Caco-2 (cell line): ENCODE measurements around the gene BTNL8. TPM values are rescaled to one million over a fixed set of nuclear protein-coding genes. Genes with fewer than 3 reads are reported as not detected.
A peak's percentile ranks its signal among the peaks of the same experiment; 100 is the strongest.

ENCODE experiments used
- BruUV-seq: library from RNA; stranded (reverse); fragments of 400-500 nt; replicated peaks from 2 replicates; lab custom pipeline; 2021; lab: Mats Ljungman, UMichigan
- CTCF ChIA-PET: fragments of 300-600 bp; sonication (Branson Sonifier 250); formaldehyde crosslinking; loops from one replicate; lab custom pipeline; 2022; ENCODE audit warnings: antibody characterized with exemption; lab: Charles Lee
- POLR2A ChIA-PET: fragments of 300-600 bp; sonication (Branson Sonifier 250); formaldehyde crosslinking; loops from one replicate; lab custom pipeline; 2022; ENCODE audit warnings: antibody characterized with exemption; lab: Charles Lee
- DNase-seq, 2 experiments: peaks; one replicate each; pipeline versions ENCODE4 v3.0.0 to v3.0.0-alpha.2; 2020 to 2022
- H3K27me3 ChIP-seq: replicated peaks from 2 replicates; pipeline ENCODE4 v1.6.0; 2011; ENCODE audit warnings: low read length; ENCODE audit not compliant: control insufficient read depth, insufficient read depth
- H3K36me3 ChIP-seq: 2 replicates; pipeline ENCODE4 v1.5.1; 2011; ENCODE audit warnings: low read length; ENCODE audit not compliant: control insufficient read depth, insufficient read depth
- H3K4me1 ChIP-seq: fragments of 250-450 bp; sonication (Bioruptor Pico); 2 replicates; pipeline ENCODE4 v1.5.1; 2020; ENCODE audit warnings: mild to moderate bottlenecking
- H3K4me3 ChIP-seq: 2 replicates; pipeline ENCODE4 v1.5.1; 2011; ENCODE audit warnings: low read depth, mild to moderate bottlenecking, control low read depth, low read length
- H3K9me3 ChIP-seq: fragments of 250-450 bp; sonication (Bioruptor Pico); 2 replicates; pipeline ENCODE4 v1.5.1; 2020; ENCODE audit warnings: mild to moderate bottlenecking, moderate library complexity
- H3K27ac Mint-ChIP-seq: one replicate; pipeline ENCODE4 v1.8.0; 2022; ENCODE audit warnings: mixed read lengths; ENCODE audit not compliant: unreplicated experiment
- H3K27me3 Mint-ChIP-seq: one replicate; pipeline ENCODE4 v1.8.0; 2022; ENCODE audit warnings: mixed read lengths; ENCODE audit not compliant: insufficient read depth, unreplicated experiment
- H3K36me3 Mint-ChIP-seq: one replicate; pipeline ENCODE4 v1.8.0; 2022; ENCODE audit warnings: mild to moderate bottlenecking, mixed read lengths; ENCODE audit not compliant: insufficient read depth, unreplicated experiment
- H3K4me1 Mint-ChIP-seq: one replicate; pipeline ENCODE4 v1.8.0; 2022; ENCODE audit warnings: low read depth, mixed read lengths; ENCODE audit not compliant: unreplicated experiment
- H3K4me3 Mint-ChIP-seq: one replicate; pipeline ENCODE4 v1.8.0; 2022; ENCODE audit warnings: mild to moderate bottlenecking, moderate library complexity, mixed read lengths; ENCODE audit not compliant: unreplicated experiment
- H3K9me3 Mint-ChIP-seq: one replicate; pipeline ENCODE4 v1.8.0; 2022; ENCODE audit warnings: mixed read lengths; ENCODE audit not compliant: unreplicated experiment
- intact Hi-C: fragments of 100-400 bp; cut with micrococcal nuclease; formaldehyde crosslinking; loops from one replicate; pipeline ENCODE4 v1.10.0; 2022; ENCODE audit not compliant: unreplicated experiment
- total RNA-seq: library from RNA; stranded (reverse); gene quantifications from 2 replicates; pipeline ENCODE4 v1.2.3, GENCODE V29; 2022
- TF ChIP-seq, protein P1 (sequence below), 2 experiments: fragments of 200-600 bp in 1 of 2; IDR thresholded peaks; 1 replicate in 1 of 2; 2 replicates in 1 of 2; pipeline versions ENCODE4 v1.5.1 to v1.8.0; 2011 to 2022; ENCODE audit warnings: antibody characterized with exemption in 1 of 2, control low read depth in 1 of 2, inconsistent platforms in 1 of 2, low read depth in 1 of 2, low read length in 1 of 2, mild to moderate bottlenecking in 1 of 2, moderate library complexity in 1 of 2; ENCODE audit not compliant: insufficient read depth in 1 of 2, severe bottlenecking in 1 of 2, unreplicated experiment in 1 of 2

BTNL8 gene
- total RNA-seq, 1 experiment from 2014 or later = 6.0 TPM

DNA sequence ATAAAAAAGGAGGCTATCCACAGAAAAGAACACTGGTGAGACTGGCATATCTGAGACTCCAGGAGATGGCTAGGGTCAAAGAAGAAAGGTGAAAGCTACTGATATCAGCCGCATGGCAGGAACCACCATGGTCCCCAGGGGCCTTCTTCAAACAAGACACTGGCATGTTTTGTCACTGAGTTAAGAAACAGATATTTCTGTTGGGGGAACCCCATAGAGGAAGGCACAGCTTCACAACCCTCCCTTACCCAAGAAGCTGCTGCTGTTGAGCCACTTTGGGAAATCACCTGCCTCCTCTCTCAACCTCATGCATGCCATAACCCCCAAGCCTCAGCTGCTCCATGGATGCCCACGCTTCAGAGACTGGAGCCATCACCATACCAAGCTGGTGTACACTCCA, 76.4 kb downstream of the BTNL8 start:
- H3K9me3 Mint-ChIP-seq = peaks cover 50% of the 10 kb centered on the region
- Histone ChIP-seq H3K4me1 (peaks cover 39% of the 10 kb centered on the region), H3K9me3 (peaks cover 28% of the 10 kb centered on the region), H3K27me3 (no peaks in the 10 kb centered on the region), H3K36me3 (no peaks in the 10 kb centered on the region), H3K4me3 (no peak overlapping the region)
- BruUV-seq = no TSS peak
- POLR2A ChIA-PET = interaction anchor here (0.7 kb wide), 1 partner anchor 165 kb away, joined by 3 read pairs; no protein-coding TSS in a partner anchor
- H3K4me3 Mint-ChIP-seq = no peak overlapping the region
- DNase-seq = no peak
- peaks cover 38% of the 10 kb centered on the region for H3K4me1 Mint-ChIP-seq
- H3K27ac Mint-ChIP-seq = peak overlapping the region; percentile 77
- CTCF ChIA-PET = no interaction called here
- H3K36me3 Mint-ChIP-seq = no peaks in the 10 kb centered on the region
- no peaks in the 10 kb centered on the region for H3K27me3 Mint-ChIP-seq
- intact Hi-C loops = no loop called here
- TF ChIP-seq, protein P1, sequence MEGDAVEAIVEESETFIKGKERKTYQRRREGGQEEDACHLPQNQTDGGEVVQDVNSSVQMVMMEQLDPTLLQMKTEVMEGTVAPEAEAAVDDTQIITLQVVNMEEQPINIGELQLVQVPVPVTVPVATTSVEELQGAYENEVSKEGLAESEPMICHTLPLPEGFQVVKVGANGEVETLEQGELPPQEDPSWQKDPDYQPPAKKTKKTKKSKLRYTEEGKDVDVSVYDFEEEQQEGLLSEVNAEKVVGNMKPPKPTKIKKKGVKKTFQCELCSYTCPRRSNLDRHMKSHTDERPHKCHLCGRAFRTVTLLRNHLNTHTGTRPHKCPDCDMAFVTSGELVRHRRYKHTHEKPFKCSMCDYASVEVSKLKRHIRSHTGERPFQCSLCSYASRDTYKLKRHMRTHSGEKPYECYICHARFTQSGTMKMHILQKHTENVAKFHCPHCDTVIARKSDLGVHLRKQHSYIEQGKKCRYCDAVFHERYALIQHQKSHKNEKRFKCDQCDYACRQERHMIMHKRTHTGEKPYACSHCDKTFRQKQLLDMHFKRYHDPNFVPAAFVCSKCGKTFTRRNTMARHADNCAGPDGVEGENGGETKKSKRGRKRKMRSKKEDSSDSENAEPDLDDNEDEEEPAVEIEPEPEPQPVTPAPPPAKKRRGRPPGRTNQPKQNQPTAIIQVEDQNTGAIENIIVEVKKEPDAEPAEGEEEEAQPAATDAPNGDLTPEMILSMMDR (IDR thresholded peaks at IDR 0.05; ENCODE audit: insufficient read depth in 1 of 2, low read depth in 1 of 2, low read length in 1 of 2, severe bottlenecking in 1 of 2, unreplicated experiment in 1 of 2) = no peak

DNA sequence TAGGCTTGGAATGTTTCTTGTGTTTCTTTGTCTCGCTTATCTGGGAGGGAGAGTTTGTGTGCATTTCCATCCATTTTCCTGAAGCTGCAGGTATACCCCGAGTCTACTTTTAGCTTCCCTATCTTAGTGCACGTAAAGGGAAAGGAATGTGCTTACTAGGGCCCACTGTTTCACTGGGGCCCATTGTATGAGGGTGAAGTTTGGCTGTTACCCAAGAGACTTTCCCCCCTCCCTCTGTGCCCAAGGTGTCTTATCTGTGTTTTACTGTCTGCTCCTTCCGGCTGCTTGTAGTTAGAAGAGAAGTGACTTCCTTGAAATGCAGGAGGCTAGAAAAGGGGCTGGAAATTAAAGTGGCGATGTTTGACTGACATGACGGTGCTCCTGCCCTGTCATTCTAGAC, 77.6 kb downstream of the BTNL8 start:
- Histone ChIP-seq H3K27me3 (no peaks in the 10 kb centered on the region), H3K36me3 (no peaks in the 10 kb centered on the region), H3K4me1 (peaks cover 28% of the 10 kb centered on the region), H3K4me3 (no peak overlapping the region), H3K9me3 (peaks cover 20% of the 10 kb centered on the region)
- H3K4me3 Mint-ChIP-seq = peak overlapping the region; percentile 53
- H3K27ac Mint-ChIP-seq = peak overlapping the region; percentile 77
- peak; percentile 61 to 82 for DNase-seq
- H3K9me3 Mint-ChIP-seq = peaks cover 40% of the 10 kb centered on the region
- no peaks in the 10 kb centered on the region for H3K27me3 Mint-ChIP-seq
- TF ChIP-seq, protein P1 (IDR thresholded peaks at IDR 0.05; ENCODE audit: insufficient read depth in 1 of 2, low read depth in 1 of 2, low read length in 1 of 2, severe bottlenecking in 1 of 2, unreplicated experiment in 1 of 2) = no peak
- CTCF ChIA-PET = no interaction called here
- no TSS peak for BruUV-seq
- intact Hi-C loops = no loop called here
- H3K4me1 Mint-ChIP-seq = peaks cover 27% of the 10 kb centered on the region
- no peaks in the 10 kb centered on the region for H3K36me3 Mint-ChIP-seq
- POLR2A ChIA-PET = no interaction called here

DNA sequence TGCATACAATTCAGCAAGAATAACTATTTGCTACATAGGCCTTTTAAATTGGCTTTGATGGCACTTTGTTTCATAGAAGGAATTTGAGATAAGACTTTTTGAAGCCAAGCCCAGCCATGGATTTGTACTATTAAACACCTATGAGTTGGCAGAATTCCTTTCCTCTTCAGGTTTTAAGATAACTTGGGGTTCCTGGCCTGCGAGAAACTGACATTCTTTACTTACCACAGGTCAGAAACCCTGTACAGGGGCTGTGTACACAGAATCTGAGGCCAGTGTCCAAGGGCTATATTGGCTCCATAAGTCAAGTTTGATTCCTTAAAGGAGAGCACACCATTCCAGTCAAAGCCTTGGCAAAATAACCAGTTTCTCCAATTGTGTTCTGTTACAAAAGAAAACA, 78.9 kb downstream of the BTNL8 start:
- Mint-ChIP-seq H3K9me3 (peaks cover 28% of the 10 kb centered on the region), H3K27me3 (no peaks in the 10 kb centered on the region), H3K36me3 (no peaks in the 10 kb centered on the region), H3K27ac (peak overlapping the region; percentile 77), H3K4me1 (peaks cover 24% of the 10 kb centered on the region), H3K4me3 (no peak overlapping the region)
- CTCF ChIA-PET = no interaction called here
- POLR2A ChIA-PET = no interaction called here
- no peak overlapping the region for H3K4me3 ChIP-seq
- no peaks in the 10 kb centered on the region for H3K36me3 ChIP-seq
- BruUV-seq = no TSS peak
- DNase-seq = peak; percentile 45 to 78
- H3K27me3 ChIP-seq = no peaks in the 10 kb centered on the region
- H3K9me3 ChIP-seq = peaks cover 9% of the 10 kb centered on the region
- TF ChIP-seq, protein P1 (IDR thresholded peaks at IDR 0.05; ENCODE audit: insufficient read depth in 1 of 2, low read depth in 1 of 2, low read length in 1 of 2, severe bottlenecking in 1 of 2, unreplicated experiment in 1 of 2) = no peak
- H3K4me1 ChIP-seq = peaks cover 28% of the 10 kb centered on the region
- intact Hi-C loops = no loop called here
